ENCODE data around the gene CHST1. TPM values are rescaled to one million over a fixed set of nuclear protein-coding genes. Genes with fewer than 3 reads are reported as not detected.
A peak's percentile ranks its signal among the peaks of the same experiment; 100 is the strongest.

CHST1 gene
- total and polyA plus RNA-seq, 5 donors = 2.4 to 7.0 (median 3.0) TPM

GRCh38 chr11:45664376-45665205, 831 bp downstream of the CHST1 start:
- Histone ChIP-seq H3K27me3 (ENCODE audit: control insufficient read depth, insufficient read depth) (no peaks in the 10 kb centered on the region), H3K4me3 (ENCODE audit: low read length) (peak overlapping the region; percentile 88), H3K9me3 (ENCODE audit: control insufficient read depth, low read length) (no peaks in the 10 kb centered on the region), H3K4me1 (ENCODE audit: control insufficient read depth, insufficient read depth, low read length) (no peaks in the 10 kb centered on the region), H3K27ac (ENCODE audit: low read length) (no peak overlapping the region)
- WGBS = 2% methylated on average over 76 of the region's 76 CpGs
- intact Hi-C loops (cut with DNase I) = loop anchor here (5.0 to 10.0 kb wide), 3 partner anchors 90 to 108 kb away; no protein-coding TSS in a partner anchor
- peak in 2 of 3 donors; percentile 57 to 58 for DNase-seq
- peak in 1 of 2 donors; percentile 13 for ATAC-seq

GRCh38 chr11:45663486-45664375, 1.7 kb downstream of the CHST1 start:
- H3K27ac ChIP-seq (ENCODE audit: low read length) = no peak overlapping the region
- ATAC-seq = no peak
- WGBS = 58% methylated on average over 13 of the region's 13 CpGs
- H3K9me3 ChIP-seq (ENCODE audit: control insufficient read depth, low read length) = no peaks in the 10 kb centered on the region
- intact Hi-C loops (cut with DNase I) = loop anchor here (5.0 to 10.0 kb wide), 3 partner anchors 91 to 109 kb away; no protein-coding TSS in a partner anchor
- H3K4me1 ChIP-seq (ENCODE audit: control insufficient read depth, insufficient read depth, low read length) = no peaks in the 10 kb centered on the region
- peak in 1 of 3 donors; percentile 58 for DNase-seq
- H3K4me3 ChIP-seq (ENCODE audit: low read length) = no peak overlapping the region
- H3K27me3 ChIP-seq (ENCODE audit: control insufficient read depth, insufficient read depth) = no peaks in the 10 kb centered on the region

GRCh38 chr11:45662665-45663485, 2.5 kb downstream of the CHST1 start:
- Histone ChIP-seq H3K4me1 (ENCODE audit: control insufficient read depth, insufficient read depth, low read length) (peaks cover 2% of the 10 kb centered on the region), H3K27me3 (ENCODE audit: control insufficient read depth, insufficient read depth) (no peaks in the 10 kb centered on the region), H3K4me3 (ENCODE audit: low read length) (no peak overlapping the region), H3K27ac (ENCODE audit: low read length) (no peak overlapping the region), H3K9me3 (ENCODE audit: control insufficient read depth, low read length) (no peaks in the 10 kb centered on the region)
- DNase-seq (peak in 2 of 3 donors; percentile 62 to 64), ATAC-seq (no peak)
- intact Hi-C loops (cut with DNase I) = loop anchor here (5.0 to 10.0 kb wide), 3 partner anchors 92 to 109 kb away; no protein-coding TSS in a partner anchor
- WGBS = 48% methylated on average over 14 of the region's 14 CpGs

DNA sequence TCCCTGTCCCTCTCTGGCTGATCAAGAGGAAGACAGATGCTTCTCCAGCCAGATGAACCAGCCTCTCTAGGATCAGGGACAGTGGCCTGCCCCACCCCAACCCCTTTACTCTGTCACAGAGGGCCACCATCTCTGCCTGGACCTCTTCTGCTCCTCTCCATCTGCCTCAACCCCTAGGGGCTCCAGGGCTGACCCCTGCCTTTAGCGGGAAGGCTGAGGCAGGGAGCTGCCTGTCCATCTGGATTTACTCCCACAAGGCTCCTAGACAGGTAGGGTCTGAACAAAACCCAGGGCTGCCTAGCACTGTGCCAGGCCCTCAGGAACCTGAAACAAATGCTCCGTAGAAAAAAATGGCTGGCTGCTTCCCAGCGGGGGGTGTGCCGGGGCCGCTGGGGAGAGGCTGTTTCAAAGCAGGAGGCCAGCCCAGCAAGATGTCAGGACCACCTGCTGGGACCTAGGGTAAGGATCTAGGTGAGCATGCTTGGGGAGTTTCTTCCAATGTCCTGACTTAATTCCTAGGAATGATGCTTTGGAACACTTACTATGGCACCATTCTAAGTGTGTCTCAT, 3.2 kb downstream of the CHST1 start:
- intact Hi-C loops (cut with DNase I) = loop anchor here (5.0 to 10.0 kb wide), 3 partner anchors 93 to 110 kb away; no protein-coding TSS in a partner anchor
- Histone ChIP-seq H3K9me3 (ENCODE audit: control insufficient read depth, low read length) (no peaks in the 10 kb centered on the region), H3K4me3 (ENCODE audit: low read length) (no peak overlapping the region), H3K27me3 (ENCODE audit: control insufficient read depth, insufficient read depth) (no peaks in the 10 kb centered on the region), H3K27ac (ENCODE audit: low read length) (no peak overlapping the region), H3K4me1 (ENCODE audit: control insufficient read depth, insufficient read depth, low read length) (peaks cover 2% of the 10 kb centered on the region)
- 57% methylated on average over 5 of the region's 5 CpGs for WGBS
- ATAC-seq (no peak), DNase-seq (peak in 1 of 3 donors; percentile 22)

- peaks cover 2% of the 10 kb centered on the region for H3K4me1 ChIP-seq (ENCODE audit: control insufficient read depth, insufficient read depth, low read length)
- H3K27ac ChIP-seq (ENCODE audit: low read length) = no peak overlapping the region
- intact Hi-C loops (cut with DNase I) = loop anchor here (5.0 to 10.0 kb wide), 3 partner anchors 93 to 111 kb away; no protein-coding TSS in a partner anchor
- H3K27me3 ChIP-seq (ENCODE audit: control insufficient read depth, insufficient read depth) = no peaks in the 10 kb centered on the region
- H3K4me3 ChIP-seq (ENCODE audit: low read length) = no peak overlapping the region
- H3K9me3 ChIP-seq (ENCODE audit: control insufficient read depth, low read length) = no peaks in the 10 kb centered on the region
- ATAC-seq (no peak), DNase-seq (peak in 1 of 3 donors; percentile 45)
- WGBS = 63% methylated on average over 7 of the region's 7 CpGs
Observed at GRCh38 chr11:45661439-45662055, 3.9 kb downstream of the CHST1 start.

DNA sequence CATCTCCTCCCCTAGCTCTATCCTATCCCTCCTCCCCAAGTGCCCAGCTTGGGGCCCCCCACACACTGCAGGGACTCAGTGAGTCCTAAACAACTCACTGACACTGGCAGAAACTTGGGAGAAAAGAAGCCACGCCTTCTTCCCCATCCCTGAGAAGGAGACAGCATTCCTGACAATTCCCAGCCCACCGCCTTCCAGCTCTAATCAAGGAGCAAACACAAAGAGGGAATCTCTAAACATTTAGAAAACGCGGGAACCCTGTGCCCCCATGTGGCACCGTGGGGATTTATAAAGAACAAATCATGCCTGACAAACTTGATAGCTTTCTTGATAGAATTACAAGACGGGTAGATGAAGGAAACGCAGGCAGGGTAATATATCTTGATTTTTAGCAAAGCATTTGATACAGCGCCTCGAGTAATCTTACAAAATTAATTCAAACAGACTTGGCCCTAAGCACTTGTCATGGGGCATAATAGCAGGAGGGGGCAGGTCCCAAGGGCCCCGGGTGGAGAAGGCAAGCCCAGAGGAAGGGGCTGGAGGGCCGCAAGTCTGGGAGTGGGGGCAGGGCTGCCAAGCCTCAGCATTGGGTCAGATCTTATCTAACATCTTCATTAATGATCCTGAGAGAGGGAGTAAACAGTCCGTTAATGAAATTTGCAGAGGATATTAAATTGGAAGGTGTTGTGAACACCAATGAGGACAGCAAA, 4.5 kb downstream of the CHST1 start:
- H3K27me3 ChIP-seq (ENCODE audit: control insufficient read depth, insufficient read depth) = no peaks in the 10 kb centered on the region
- no peak overlapping the region for H3K4me3 ChIP-seq (ENCODE audit: low read length)
- intact Hi-C loops (cut with DNase I) = loop anchor here (5.0 to 10.0 kb wide), 3 partner anchors 94 to 111 kb away; no protein-coding TSS in a partner anchor
- no peak for ATAC-seq
- H3K4me1 ChIP-seq (ENCODE audit: control insufficient read depth, insufficient read depth, low read length) = peaks cover 2% of the 10 kb centered on the region
- H3K9me3 ChIP-seq (ENCODE audit: control insufficient read depth, low read length) = no peaks in the 10 kb centered on the region
- DNase-seq = peak in 1 of 3 donors; percentile 46
- 51% methylated on average over 12 of the region's 12 CpGs for whole genome bisulfite sequencing
- no peak overlapping the region for H3K27ac ChIP-seq (ENCODE audit: low read length)

DNA sequence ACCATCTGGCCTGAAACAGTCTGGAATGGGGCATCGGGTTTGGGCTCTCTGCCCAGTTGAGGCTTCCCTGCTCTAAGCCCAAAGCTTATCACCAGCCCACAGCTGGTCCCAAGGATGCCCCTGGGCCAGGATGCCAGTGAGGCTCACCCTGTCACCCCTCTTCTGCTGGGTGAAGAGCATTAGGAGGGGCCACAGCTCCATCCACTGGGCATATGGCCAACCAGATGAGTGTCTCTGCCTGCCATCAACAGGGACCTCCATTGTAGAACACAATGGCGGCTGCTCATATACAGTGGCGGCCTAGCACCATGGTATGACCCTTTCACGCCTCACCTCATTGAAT, 5.6 kb downstream of the CHST1 start:
- no peak for DNase-seq

GRCh38 chr11:45659031-45659817, 6.2 kb downstream of the CHST1 start:
- 48% methylated on average over 15 of the region's 15 CpGs for WGBS
- Histone ChIP-seq H3K4me1 (ENCODE audit: control insufficient read depth, insufficient read depth, low read length) (peaks cover 2% of the 10 kb centered on the region), H3K27ac (ENCODE audit: low read length) (peak overlapping the region; percentile 43), H3K9me3 (ENCODE audit: control insufficient read depth, low read length) (no peaks in the 10 kb centered on the region), H3K4me3 (ENCODE audit: low read length) (no peak overlapping the region), H3K27me3 (ENCODE audit: control insufficient read depth, insufficient read depth) (no peaks in the 10 kb centered on the region)
- peak in 1 of 3 donors; percentile 32 for DNase-seq
- intact Hi-C loops (cut with DNase I) = loop anchor here in 3 of 4 donors (5.0 to 10.0 kb wide), 2 partner anchors 284 to 287 kb away; no protein-coding TSS in a partner anchor
- ATAC-seq = no peak

More for the DNA sequence above, 5.6 kb downstream of the CHST1 start:
- intact Hi-C loops (cut with DNase I) = loop anchor here (5.0 to 10.0 kb wide), 5 partner anchors 95 to 287 kb away; no protein-coding TSS in a partner anchor
- Histone ChIP-seq H3K27ac (ENCODE audit: low read length) (no peak overlapping the region), H3K27me3 (ENCODE audit: control insufficient read depth, insufficient read depth) (no peaks in the 10 kb centered on the region), H3K4me3 (ENCODE audit: low read length) (no peak overlapping the region), H3K4me1 (ENCODE audit: control insufficient read depth, insufficient read depth, low read length) (peaks cover 2% of the 10 kb centered on the region), H3K9me3 (ENCODE audit: control insufficient read depth, low read length) (no peaks in the 10 kb centered on the region)
- WGBS = 78% methylated on average over 4 of the region's 4 CpGs
- no peak for ATAC-seq

Data from right cardiac atrium (tissue), 5 donors.